Neural crest cell (in vitro differentiated cells): ENCODE measurements around the gene TRAF2. TPM values are rescaled to one million over a fixed set of nuclear protein-coding genes. Genes with fewer than 3 reads are reported as not detected.

Source experiments
- DNase-seq: peaks from one replicate; pipeline ENCODE4 v3.0.0; 2021; ENCODE audit warnings: low read depth, mixed read lengths, low spot score
- H3K27ac Mint-ChIP-seq: one replicate; pipeline ENCODE4 v1.8.0; 2021; ENCODE audit warnings: mild to moderate bottlenecking, mixed read lengths; ENCODE audit not compliant: unreplicated experiment
- H3K27me3 Mint-ChIP-seq: 2 replicates; pipeline ENCODE4 v1.8.0; 2021; ENCODE audit warnings: low read depth, mild to moderate bottlenecking, mixed read lengths
- H3K36me3 Mint-ChIP-seq: 2 replicates; pipeline ENCODE4 v1.8.0; 2021; ENCODE audit warnings: low read depth, mild to moderate bottlenecking, mixed read lengths
- H3K4me1 Mint-ChIP-seq: 2 replicates; pipeline ENCODE4 v1.8.0; 2021; ENCODE audit warnings: mixed read lengths
- H3K4me3 Mint-ChIP-seq: one replicate; pipeline ENCODE4 v1.8.0; 2021; ENCODE audit warnings: mild to moderate bottlenecking, mixed read lengths
- H3K9me3 Mint-ChIP-seq: 2 replicates; pipeline ENCODE4 v1.8.0; 2021; ENCODE audit warnings: mixed read lengths
- CTCF ChIP-seq: fragments of 200-600 bp; sonication (generic); conservative IDR thresholded peaks from 2 replicates; pipeline ENCODE4 v1.5.0; 2021; ENCODE audit warnings: antibody characterized with exemption, mild to moderate bottlenecking
- total RNA-seq: library from RNA; stranded (reverse); gene quantifications from 2 replicates; pipeline ENCODE4 v1.2.1, GENCODE V29; 2021

The TRAF2 gene
- total RNA-seq, 1 donor from 2014 or later, result 30.1 TPM

GRCh38 chr9:136856541-136857141 is 29.7 kb upstream of the TRAF2 start:
- DNase-seq, result no peak
- Mint-ChIP-seq H3K27me3 (no peaks in the 10 kb centered on the region), H3K27ac (no peak overlapping the region), H3K4me1 (no peaks in the 10 kb centered on the region), H3K9me3 (no peaks in the 10 kb centered on the region), H3K4me3 (no peak overlapping the region), H3K36me3 (no peaks in the 10 kb centered on the region)
- peak; percentile 16 for TF ChIP-seq CTCF

GRCh38 chr9:136857166-136857565 is 29.1 kb upstream of the TRAF2 start:
- Mint-ChIP-seq H3K27ac (no peak overlapping the region), H3K4me3 (no peak overlapping the region), H3K4me1 (no peaks in the 10 kb centered on the region), H3K9me3 (no peaks in the 10 kb centered on the region), H3K27me3 (no peaks in the 10 kb centered on the region), H3K36me3 (no peaks in the 10 kb centered on the region)
- no peak for DNase-seq
- TF ChIP-seq CTCF, result no peak

- no peak overlapping the region for H3K4me3 Mint-ChIP-seq
- no peak for DNase-seq
- no peaks in the 10 kb centered on the region for H3K36me3 Mint-ChIP-seq
- H3K27me3 Mint-ChIP-seq, result no peaks in the 10 kb centered on the region
- no peak for TF ChIP-seq CTCF
- H3K9me3 Mint-ChIP-seq, result no peaks in the 10 kb centered on the region
- H3K27ac Mint-ChIP-seq, result no peak overlapping the region
- H3K4me1 Mint-ChIP-seq, result no peaks in the 10 kb centered on the region
Observed at GRCh38 chr9:136857581-136858412, 28.5 kb upstream of the TRAF2 start.

GRCh38 chr9:136858452-136858843 is 27.9 kb upstream of the TRAF2 start:
- Mint-ChIP-seq H3K36me3 (no peaks in the 10 kb centered on the region), H3K4me1 (no peaks in the 10 kb centered on the region), H3K27me3 (no peaks in the 10 kb centered on the region), H3K9me3 (no peaks in the 10 kb centered on the region), H3K27ac (no peak overlapping the region), H3K4me3 (no peak overlapping the region)
- no peak for TF ChIP-seq CTCF
- DNase-seq, result no peak

- Mint-ChIP-seq H3K36me3 (peaks cover 3% of the 10 kb centered on the region), H3K27me3 (no peaks in the 10 kb centered on the region), H3K4me1 (no peaks in the 10 kb centered on the region), H3K27ac (no peak overlapping the region), H3K9me3 (no peaks in the 10 kb centered on the region), H3K4me3 (no peak overlapping the region)
- DNase-seq, result no peak
- TF ChIP-seq CTCF, result no peak
Observed at GRCh38 chr9:136858844-136859757, 27.2 kb upstream of the TRAF2 start.
